Heart left ventricle (tissue), 13 donors: ENCODE data around the gene FLRT1.

Experiments used
- POLR2A ChIP-seq, 2 donors: fragments of 450-650 bp; IDR thresholded peaks; one replicate each; pipeline ENCODE4 v1.6.1; 2017; ENCODE audit warnings: antibody characterized with exemption in 2 of 2, mild to moderate bottlenecking in 2 of 2, moderate library complexity in 2 of 2
- TF ChIP-seq, protein P1 (sequence below), 12 donors: fragments of 200-600 bp; sonication (generic) in 4 of 12; IDR thresholded peaks; one replicate each; pipeline versions ENCODE4 v1.5.0 to v1.8.0; 2018 to 2022; ENCODE audit warnings: antibody characterized with exemption in 12 of 12, mild to moderate bottlenecking in 5 of 12
- donor health status: ischemic (EF 13 %, LVEDD 7.1; RV severe dilation, severe dysfunction).
- donor health status: DM: no; HTN: yes; CAD: no.
- donor health status: DM: no; HTN: no; CAD: no.
- donor health status: ischemic (EF 25% LVEDD 6.9; RV normal size, moderate dysfunction).
- donor health status: ischemic (EF 25% LVEDD 5.7; RV mildly dilated, moderate dysfunction).
- donor health status: ischemic (EF 35%, LVEDD 5.7; RV mildly dilated, moderate dysfunction).
- donor health status: nonischemic (EF 11% LVEDD 7.7; RV severe dilation, severe dysfunction).
- donor health status: DM: yes; HTN: yes; CAD: no.
- donor health status: PGD.
- donor health status: ischemic (EF 29% LVEDD 5.4; RV normal size, mild dysfunction).
- donor health status: nonischemic (EF 23%, LVEDD 6.1; RV moderate dilation, normal function).

DNA sequence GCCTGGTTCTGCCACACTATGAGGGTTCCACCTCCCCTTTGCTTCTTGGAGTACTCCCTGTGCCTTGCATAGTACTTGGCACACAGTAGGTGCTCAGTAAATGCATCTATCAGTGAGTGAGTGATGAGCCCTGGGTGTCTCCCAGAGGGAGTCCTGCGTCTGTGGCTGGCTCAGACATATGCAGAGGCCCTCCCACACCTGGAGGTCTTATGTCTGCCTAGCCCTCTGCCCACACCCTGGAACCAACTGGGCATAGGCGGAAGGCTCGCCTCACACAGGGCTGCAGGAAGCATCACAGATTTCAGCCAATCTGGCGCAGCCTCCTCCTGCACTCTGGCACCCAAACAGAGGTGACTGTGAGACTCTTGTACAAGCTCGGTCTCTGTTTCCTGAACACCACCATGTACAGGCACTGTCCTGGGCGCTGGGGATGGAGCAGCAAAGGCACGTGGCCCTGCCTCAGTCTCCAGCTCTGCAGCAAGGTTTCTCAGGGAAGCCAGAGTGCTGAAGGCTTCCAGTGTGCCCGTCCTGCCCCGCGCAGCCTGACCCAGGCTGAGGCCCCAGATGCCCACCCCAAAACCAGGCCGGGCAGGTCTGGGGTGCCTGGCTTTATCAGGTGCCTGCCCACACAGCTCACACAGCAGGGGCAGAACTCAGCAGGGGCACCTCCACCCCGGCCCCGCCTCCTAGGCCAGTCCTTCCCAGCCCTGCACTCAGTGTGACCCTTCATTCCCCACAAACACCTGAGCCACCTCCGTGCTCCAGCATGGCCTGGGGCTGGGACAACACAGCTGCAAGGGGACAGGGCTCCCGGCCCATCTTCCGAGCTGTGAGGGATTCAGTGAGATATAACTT is 26.7 kb downstream of the FLRT1 start:
- TF ChIP-seq, protein P1, sequence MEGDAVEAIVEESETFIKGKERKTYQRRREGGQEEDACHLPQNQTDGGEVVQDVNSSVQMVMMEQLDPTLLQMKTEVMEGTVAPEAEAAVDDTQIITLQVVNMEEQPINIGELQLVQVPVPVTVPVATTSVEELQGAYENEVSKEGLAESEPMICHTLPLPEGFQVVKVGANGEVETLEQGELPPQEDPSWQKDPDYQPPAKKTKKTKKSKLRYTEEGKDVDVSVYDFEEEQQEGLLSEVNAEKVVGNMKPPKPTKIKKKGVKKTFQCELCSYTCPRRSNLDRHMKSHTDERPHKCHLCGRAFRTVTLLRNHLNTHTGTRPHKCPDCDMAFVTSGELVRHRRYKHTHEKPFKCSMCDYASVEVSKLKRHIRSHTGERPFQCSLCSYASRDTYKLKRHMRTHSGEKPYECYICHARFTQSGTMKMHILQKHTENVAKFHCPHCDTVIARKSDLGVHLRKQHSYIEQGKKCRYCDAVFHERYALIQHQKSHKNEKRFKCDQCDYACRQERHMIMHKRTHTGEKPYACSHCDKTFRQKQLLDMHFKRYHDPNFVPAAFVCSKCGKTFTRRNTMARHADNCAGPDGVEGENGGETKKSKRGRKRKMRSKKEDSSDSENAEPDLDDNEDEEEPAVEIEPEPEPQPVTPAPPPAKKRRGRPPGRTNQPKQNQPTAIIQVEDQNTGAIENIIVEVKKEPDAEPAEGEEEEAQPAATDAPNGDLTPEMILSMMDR (IDR thresholded peaks at IDR 0.05): no peak
- TF ChIP-seq POLR2A (IDR thresholded peaks at IDR 0.05): no peak
